ENCODE measurements around the gene PLEKHA6.

GRCh38 chr1:204384636-204385352 lies 25.1 kb upstream of the PLEKHA6 start:
- TF ChIP-seq POLR2A (IDR thresholded peaks at IDR 0.05; ENCODE audit: low read length), result no peak
- no peak for TF ChIP-seq GATA1 (IDR thresholded peaks at IDR 0.05; ENCODE audit: low read depth, low read length)

Data from erythroblast (primary cell).